Osteocyte (in vitro differentiated cells): ENCODE results near the gene SYPL1. TPM values are rescaled to one million over a fixed set of nuclear protein-coding genes. Genes with fewer than 3 reads are reported as not detected.

ENCODE experiments used
- DNase-seq: peaks from one replicate; pipeline ENCODE4 v3.0.0; 2021; ENCODE audit warnings: mixed read lengths; ENCODE audit not compliant: unreplicated experiment; ENCODE audit errors: extremely low spot score
- H3K27ac Mint-ChIP-seq: one replicate; pipeline ENCODE4 v1.8.0; 2021; ENCODE audit warnings: mild to moderate bottlenecking, mixed read lengths; ENCODE audit not compliant: unreplicated experiment
- H3K27me3 Mint-ChIP-seq: one replicate; pipeline ENCODE4 v1.8.0; 2021; ENCODE audit warnings: mixed read lengths; ENCODE audit not compliant: unreplicated experiment
- H3K36me3 Mint-ChIP-seq: one replicate; pipeline ENCODE4 v1.8.0; 2021; ENCODE audit warnings: mixed read lengths; ENCODE audit not compliant: unreplicated experiment
- H3K4me1 Mint-ChIP-seq: one replicate; pipeline ENCODE4 v1.8.0; 2021; ENCODE audit warnings: mixed read lengths; ENCODE audit not compliant: unreplicated experiment
- H3K4me3 Mint-ChIP-seq: one replicate; pipeline ENCODE4 v1.8.0; 2021; ENCODE audit warnings: mild to moderate bottlenecking, moderate library complexity, mixed read lengths; ENCODE audit not compliant: unreplicated experiment
- H3K9me3 Mint-ChIP-seq: one replicate; pipeline ENCODE4 v1.8.0; 2021; ENCODE audit warnings: mixed read lengths; ENCODE audit not compliant: unreplicated experiment
- CTCF ChIP-seq: fragments of 200-600 bp; sonication (generic); IDR thresholded peaks from 2 replicates; pipeline ENCODE4 v1.5.0; 2021; ENCODE audit warnings: antibody characterized with exemption, mild to moderate bottlenecking, moderate library complexity
- total RNA-seq: library from RNA; stranded (reverse); gene quantifications from 2 replicates; pipeline ENCODE4 v1.2.1, GENCODE V29; 2021

The SYPL1 gene
- total RNA-seq, 1 donor from 2014 or later, result 80.9 TPM

GRCh38 chr7:106060394-106060920 is 51.7 kb downstream of the SYPL1 start:
- Mint-ChIP-seq H3K27ac (no peak overlapping the region), H3K9me3 (no peaks in the 10 kb centered on the region), H3K27me3 (peaks cover 3% of the 10 kb centered on the region), H3K4me1 (peaks cover 17% of the 10 kb centered on the region), H3K4me3 (no peak overlapping the region), H3K36me3 (no peaks in the 10 kb centered on the region)
- no peak for DNase-seq
- no peak for TF ChIP-seq CTCF

GRCh38 chr7:106059556-106059955 is 52.6 kb downstream of the SYPL1 start:
- H3K4me3 Mint-ChIP-seq, result no peak overlapping the region
- H3K36me3 Mint-ChIP-seq, result no peaks in the 10 kb centered on the region
- H3K27me3 Mint-ChIP-seq, result peaks cover 10% of the 10 kb centered on the region
- peaks cover 8% of the 10 kb centered on the region for H3K4me1 Mint-ChIP-seq
- no peak overlapping the region for H3K27ac Mint-ChIP-seq
- DNase-seq, result no peak
- no peaks in the 10 kb centered on the region for H3K9me3 Mint-ChIP-seq
- TF ChIP-seq CTCF, result no peak

- Mint-ChIP-seq H3K4me3 (no peak overlapping the region), H3K9me3 (no peaks in the 10 kb centered on the region), H3K4me1 (peaks cover 3% of the 10 kb centered on the region), H3K27ac (no peak overlapping the region), H3K36me3 (no peaks in the 10 kb centered on the region), H3K27me3 (peaks cover 17% of the 10 kb centered on the region)
- TF ChIP-seq CTCF, result no peak
- no peak for DNase-seq
Observed at GRCh38 chr7:106058928-106059324, 53.2 kb downstream of the SYPL1 start.

GRCh38 chr7:106057962-106058927 is 53.9 kb downstream of the SYPL1 start:
- H3K9me3 Mint-ChIP-seq, result no peaks in the 10 kb centered on the region
- peaks cover 3% of the 10 kb centered on the region for H3K4me1 Mint-ChIP-seq
- H3K4me3 Mint-ChIP-seq, result no peak overlapping the region
- H3K27me3 Mint-ChIP-seq, result peaks cover 21% of the 10 kb centered on the region
- H3K36me3 Mint-ChIP-seq, result no peaks in the 10 kb centered on the region
- no peak overlapping the region for H3K27ac Mint-ChIP-seq
- TF ChIP-seq CTCF, result no peak
- no peak for DNase-seq
